PFSK-1 (cell line): ENCODE results near the gene NR1I3.

ENCODE experiments used
- FOXP2 ChIP-seq: optimal IDR thresholded peaks from 2 replicates; pipeline ENCODE3; 2011; ENCODE audit warnings: borderline replicate concordance, control low read depth, inconsistent platforms; ENCODE audit not compliant: insufficient read depth; ENCODE audit errors: extremely low read length, extremely low read depth
- POLR2AphosphoS5 ChIP-seq: IDR thresholded peaks from 2 replicates; pipeline ENCODE4 v1.6.1; 2012; ENCODE audit warnings: low read depth, mild to moderate bottlenecking, control low read depth, low read length, moderate library complexity
- SIN3A ChIP-seq: IDR thresholded peaks from 2 replicates; pipeline ENCODE4 v1.6.1; 2012; ENCODE audit warnings: mild to moderate bottlenecking, low read length, moderate library complexity, borderline replicate concordance; ENCODE audit not compliant: insufficient read depth
- TAF1 ChIP-seq: IDR thresholded peaks from 2 replicates; pipeline ENCODE4 v1.6.1; 2012; ENCODE audit warnings: low read length, control low read depth, borderline replicate concordance; ENCODE audit not compliant: insufficient read depth
- TF ChIP-seq, protein P1 (sequence below), 2 experiments: IDR thresholded peaks; 2 replicates each; pipeline versions ENCODE4 v1.6.1 to v1.8.0; 2011 to 2012; ENCODE audit warnings: low read depth in 2 of 2, low read length in 2 of 2, control low read depth in 1 of 2, inconsistent platforms in 1 of 2, mild to moderate bottlenecking in 1 of 2, moderate library complexity in 1 of 2; ENCODE audit not compliant: insufficient read depth in 1 of 2

Gene NR1I3

DNA sequence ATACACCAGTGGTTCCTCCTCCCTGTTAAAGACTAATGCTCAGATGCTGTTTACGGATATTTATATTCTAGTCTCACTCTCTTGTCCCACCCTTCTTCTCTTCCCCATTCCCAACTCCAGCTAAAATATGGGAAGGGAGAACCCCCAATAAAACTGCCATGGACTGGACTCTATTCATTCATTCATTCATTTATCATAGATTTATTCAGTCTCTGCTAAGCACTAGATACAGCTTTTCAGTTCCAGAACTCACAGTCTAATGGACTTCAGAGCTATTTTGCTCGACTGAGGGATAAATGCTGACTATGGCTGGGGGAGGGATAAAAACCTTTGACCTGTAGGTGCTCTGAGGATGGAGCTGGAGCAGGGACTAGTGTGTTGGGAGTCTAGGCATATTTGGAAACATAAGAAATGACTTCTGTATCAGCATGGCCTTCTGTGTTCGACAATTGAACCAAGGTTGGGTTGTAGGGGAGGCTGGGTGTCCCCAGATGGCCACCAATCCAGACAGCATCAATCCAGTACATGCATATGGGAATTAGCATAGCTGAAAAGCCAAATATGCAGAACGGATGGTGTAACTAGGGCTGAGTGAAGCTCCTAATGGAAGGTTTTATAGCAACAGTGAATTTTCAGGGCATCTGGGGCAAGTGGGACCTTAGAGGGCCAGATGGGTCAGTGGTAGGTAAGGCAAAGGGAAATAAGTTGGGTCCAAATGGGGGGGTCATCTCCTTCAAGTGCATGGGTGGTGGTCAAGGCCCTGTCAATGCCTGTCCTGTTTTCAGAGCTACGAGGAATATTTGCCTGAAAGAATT is 18.7 kb downstream of the NR1I3 start:
- TF ChIP-seq TAF1 (no peak), POLR2AphosphoS5 (no peak), FOXP2 (no peak), SIN3A (no peak)
- TF ChIP-seq, protein P1, sequence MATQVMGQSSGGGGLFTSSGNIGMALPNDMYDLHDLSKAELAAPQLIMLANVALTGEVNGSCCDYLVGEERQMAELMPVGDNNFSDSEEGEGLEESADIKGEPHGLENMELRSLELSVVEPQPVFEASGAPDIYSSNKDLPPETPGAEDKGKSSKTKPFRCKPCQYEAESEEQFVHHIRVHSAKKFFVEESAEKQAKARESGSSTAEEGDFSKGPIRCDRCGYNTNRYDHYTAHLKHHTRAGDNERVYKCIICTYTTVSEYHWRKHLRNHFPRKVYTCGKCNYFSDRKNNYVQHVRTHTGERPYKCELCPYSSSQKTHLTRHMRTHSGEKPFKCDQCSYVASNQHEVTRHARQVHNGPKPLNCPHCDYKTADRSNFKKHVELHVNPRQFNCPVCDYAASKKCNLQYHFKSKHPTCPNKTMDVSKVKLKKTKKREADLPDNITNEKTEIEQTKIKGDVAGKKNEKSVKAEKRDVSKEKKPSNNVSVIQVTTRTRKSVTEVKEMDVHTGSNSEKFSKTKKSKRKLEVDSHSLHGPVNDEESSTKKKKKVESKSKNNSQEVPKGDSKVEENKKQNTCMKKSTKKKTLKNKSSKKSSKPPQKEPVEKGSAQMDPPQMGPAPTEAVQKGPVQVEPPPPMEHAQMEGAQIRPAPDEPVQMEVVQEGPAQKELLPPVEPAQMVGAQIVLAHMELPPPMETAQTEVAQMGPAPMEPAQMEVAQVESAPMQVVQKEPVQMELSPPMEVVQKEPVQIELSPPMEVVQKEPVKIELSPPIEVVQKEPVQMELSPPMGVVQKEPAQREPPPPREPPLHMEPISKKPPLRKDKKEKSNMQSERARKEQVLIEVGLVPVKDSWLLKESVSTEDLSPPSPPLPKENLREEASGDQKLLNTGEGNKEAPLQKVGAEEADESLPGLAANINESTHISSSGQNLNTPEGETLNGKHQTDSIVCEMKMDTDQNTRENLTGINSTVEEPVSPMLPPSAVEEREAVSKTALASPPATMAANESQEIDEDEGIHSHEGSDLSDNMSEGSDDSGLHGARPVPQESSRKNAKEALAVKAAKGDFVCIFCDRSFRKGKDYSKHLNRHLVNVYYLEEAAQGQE (IDR thresholded peaks at IDR 0.05; ENCODE audit: insufficient read depth in 1 of 2, low read depth in 2 of 2, low read length in 2 of 2), result no peak

DNA sequence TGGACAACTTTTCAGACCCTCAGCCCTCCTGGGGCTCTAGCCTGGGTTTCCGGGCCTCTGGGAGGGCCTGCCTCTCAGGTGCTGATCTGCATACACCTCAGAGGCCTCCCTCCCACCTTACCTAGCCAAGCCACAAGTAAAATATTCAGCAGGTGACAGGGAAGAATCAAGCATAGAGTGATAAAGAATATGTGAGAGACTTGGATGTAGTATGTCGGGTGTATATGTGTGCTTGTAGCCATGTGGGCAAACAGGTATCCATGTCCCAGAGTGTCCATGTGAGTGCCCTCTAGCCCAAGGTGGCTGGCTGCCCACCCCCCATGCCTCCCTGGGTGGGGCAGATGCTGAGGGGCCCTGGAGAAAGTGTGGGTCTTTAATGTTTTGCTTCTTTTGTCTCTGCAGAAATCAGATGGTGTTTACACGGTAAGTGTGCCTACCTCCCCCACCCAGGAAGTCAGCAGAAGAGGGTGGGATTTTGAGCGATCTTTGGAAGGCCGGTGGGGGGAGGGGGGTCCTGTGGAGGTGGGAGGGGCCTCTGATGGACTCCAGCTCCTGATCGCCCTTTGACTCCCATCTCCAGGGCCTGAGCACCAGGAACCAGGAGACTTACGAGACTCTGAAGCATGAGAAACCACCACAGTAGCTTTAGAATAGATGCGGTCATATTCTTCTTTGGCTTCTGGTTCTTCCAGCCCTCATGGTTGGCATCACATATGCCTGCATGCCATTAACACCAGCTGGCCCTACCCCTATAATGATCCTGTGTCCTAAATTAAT is 19.5 kb downstream of the NR1I3 start:
- TF ChIP-seq TAF1 (no peak), FOXP2 (no peak), SIN3A (no peak), POLR2AphosphoS5 (no peak)
- TF ChIP-seq, protein P1 (IDR thresholded peaks at IDR 0.05; ENCODE audit: insufficient read depth in 1 of 2, low read depth in 2 of 2, low read length in 2 of 2), result no peak

DNA sequence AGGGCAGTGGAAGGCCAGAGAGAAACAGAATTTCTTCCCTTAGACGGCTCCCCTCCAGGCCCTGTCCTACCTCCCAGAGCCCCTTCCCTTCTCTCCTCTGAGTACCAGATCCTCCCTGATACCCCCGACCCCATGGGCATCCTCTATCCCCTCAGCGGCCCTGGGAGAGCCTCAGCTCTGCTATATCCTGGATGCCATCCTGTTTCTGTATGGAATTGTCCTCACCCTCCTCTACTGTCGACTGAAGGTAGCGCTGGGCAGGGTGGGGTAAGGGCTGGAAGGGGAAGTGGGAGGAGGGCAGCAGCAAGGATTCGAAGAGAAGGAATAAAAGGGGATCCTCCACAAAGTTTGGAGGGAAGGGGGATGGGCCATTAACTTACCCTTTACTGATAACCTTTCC is 20.2 kb downstream of the NR1I3 start:
- TF ChIP-seq TAF1, result no peak
- TF ChIP-seq, protein P1 (IDR thresholded peaks at IDR 0.05; ENCODE audit: insufficient read depth in 1 of 2, low read depth in 2 of 2, low read length in 2 of 2), result no peak
- no peak for TF ChIP-seq POLR2AphosphoS5
- no peak for TF ChIP-seq SIN3A
- TF ChIP-seq FOXP2, result no peak

DNA sequence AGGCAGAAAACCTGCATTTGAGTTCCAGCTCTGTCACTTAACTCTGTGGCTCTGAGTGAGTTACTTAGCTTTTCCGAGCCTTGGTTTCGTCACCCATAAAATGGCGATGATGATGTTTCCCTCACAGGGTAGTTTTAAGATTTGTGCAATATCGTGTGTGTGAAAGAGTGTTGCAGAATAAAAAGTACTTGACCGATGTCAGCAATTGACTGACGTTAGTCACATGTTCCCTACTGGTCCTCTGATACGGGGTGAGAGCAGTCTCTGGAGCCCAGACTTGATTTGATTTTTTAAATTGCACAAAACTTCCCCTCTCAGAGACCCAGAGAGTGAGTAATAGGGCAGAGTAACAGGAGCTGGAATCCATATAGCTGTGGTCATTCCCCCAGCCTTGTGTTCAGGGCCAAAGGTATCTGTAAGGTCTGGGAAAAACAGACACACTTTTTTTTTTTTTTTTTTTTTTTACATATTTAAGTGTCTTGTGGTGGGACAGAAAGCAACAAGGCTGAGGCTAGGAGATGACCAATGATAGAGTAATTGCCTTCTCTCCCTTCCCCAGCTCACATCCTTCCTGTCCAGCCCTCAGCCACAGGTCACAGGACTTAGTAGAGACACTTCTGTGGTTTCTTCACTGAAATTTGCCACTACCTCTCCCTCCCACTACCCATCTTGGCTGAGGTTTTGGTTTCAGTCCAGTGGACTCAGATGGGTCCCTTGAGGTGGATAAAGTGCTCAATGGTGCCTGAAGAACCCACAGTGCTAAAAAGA is 20.9 kb downstream of the NR1I3 start:
- TF ChIP-seq POLR2AphosphoS5 (no peak), SIN3A (no peak)

DNA sequence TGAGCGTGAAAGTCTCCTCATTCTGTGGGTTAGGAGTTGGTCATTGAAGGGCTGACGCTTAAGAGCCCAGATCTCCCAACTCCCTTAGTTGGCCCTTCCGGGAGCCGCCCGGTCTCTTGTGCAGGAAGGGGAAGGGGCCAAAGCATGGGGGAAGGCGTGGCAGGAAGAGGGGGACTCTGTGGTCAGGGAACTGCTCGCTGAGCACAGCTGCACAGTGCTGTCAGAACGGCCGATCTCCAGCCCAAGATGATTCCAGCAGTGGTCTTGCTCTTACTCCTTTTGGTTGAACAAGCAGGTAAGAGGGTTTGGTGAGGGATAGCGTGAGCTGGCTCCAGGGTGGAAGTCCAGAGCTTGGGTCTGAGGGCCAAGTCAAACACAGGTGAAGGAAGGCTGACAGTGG is 22.9 kb downstream of the NR1I3 start, which contains the start of gene FCER1G:
TSS of gene FCER1G (plus strand) at position 220 of the 400 bp plus-strand sequence. CDS start at position 247, 27 bp downstream.
- no peak for TF ChIP-seq TAF1
- TF ChIP-seq, protein P1 (IDR thresholded peaks at IDR 0.05; ENCODE audit: insufficient read depth in 1 of 2, low read depth in 2 of 2, low read length in 2 of 2), result no peak
- no peak for TF ChIP-seq FOXP2
- TF ChIP-seq POLR2AphosphoS5, result no peak
- TF ChIP-seq SIN3A, result no peak
